H1 (cell line): ENCODE results near the gene PNCK. TPM values are rescaled to one million over a fixed set of nuclear protein-coding genes. Genes with fewer than 3 reads are reported as not detected.

Experiments
- CTCF ChIA-PET: fragments of 300-600 bp; sonication (Branson Sonifier 250); formaldehyde crosslinking; loops from one replicate; lab custom pipeline; 2021; ENCODE audit not compliant: partially characterized antibody; lab: Charles Lee
- POLR2A ChIA-PET: fragments of 300-600 bp; sonication (Branson Sonifier 250); formaldehyde crosslinking; loops from one replicate; lab custom pipeline; 2021; ENCODE audit warnings: inconsistent platforms; ENCODE audit not compliant: partially characterized antibody; lab: Charles Lee
- DNase-seq, 2 experiments: peaks; one replicate each; pipeline versions ENCODE4 v3.0.0 to v3.0.0-alpha.2; 2010 to 2022; ENCODE audit warnings: low spot score in 2 of 2, low read depth in 1 of 2, mixed read lengths in 1 of 2
- FAIRE-seq: peaks from 2 replicates; lab custom pipeline; 2011; peaks lifted over from hg19 to GRCh38; lab: Jason Lieb, UNC
- H2AFZ ChIP-seq: 2 replicates; pipeline ENCODE4 v1.8.1; 2012; ENCODE audit warnings: low read length, inconsistent platforms
- H2AK5ac ChIP-seq: 2 replicates; pipeline ENCODE4 v1.6.1; 2013; ENCODE audit warnings: low read depth, low read length
- H2BK120ac ChIP-seq: replicated peaks from 2 replicates; pipeline ENCODE3; 2013; ENCODE audit warnings: low read depth, low read length, inconsistent platforms
- H2BK12ac ChIP-seq: 2 replicates; pipeline ENCODE4 v1.6.1; 2013; ENCODE audit warnings: low read depth, low read length
- H2BK15ac ChIP-seq: 2 replicates; pipeline ENCODE4 v1.6.1; 2013; ENCODE audit warnings: low read length
- H2BK20ac ChIP-seq: 2 replicates; pipeline ENCODE4 v1.6.1; 2013; ENCODE audit warnings: low read length
- H2BK5ac ChIP-seq: 2 replicates; pipeline ENCODE4 v1.6.1; 2013; ENCODE audit warnings: low read depth, low read length
- H3K14ac ChIP-seq: 2 replicates; pipeline ENCODE4 v1.6.1; 2013; ENCODE audit warnings: inconsistent platforms; ENCODE audit not compliant: insufficient read length
- H3K18ac ChIP-seq: 2 replicates; pipeline ENCODE4 v1.6.1; 2013; ENCODE audit warnings: low read length; ENCODE audit errors: extremely low read depth
- H3K23ac ChIP-seq: 2 replicates; pipeline ENCODE4 v1.6.1; 2013; ENCODE audit warnings: inconsistent platforms; ENCODE audit not compliant: insufficient read length
- H3K23me2 ChIP-seq: 2 replicates; pipeline ENCODE4 v1.6.1; 2013; ENCODE audit warnings: low read depth, low read length
- H3K27ac ChIP-seq: 2 replicates; pipeline ENCODE4 v1.6.1; 2011; ENCODE audit warnings: low read depth, low read length, inconsistent platforms
- H3K27me3 ChIP-seq, 4 experiments: replicated peaks in 1 of 4; 1 replicate in 1 of 4; 2 replicates in 3 of 4; pipeline versions ENCODE4 v1.6.1 to v1.8.1; 2011 to 2013; ENCODE audit warnings: low read length in 3 of 4, mild to moderate bottlenecking in 3 of 4, inconsistent platforms in 2 of 4, mixed read lengths in 2 of 4, moderate library complexity in 1 of 4; ENCODE audit not compliant: control insufficient read depth in 3 of 4, insufficient read depth in 3 of 4; ENCODE audit errors: extremely low read depth in 1 of 4
- H3K36me3 ChIP-seq, 4 experiments: 2 replicates each; pipeline versions ENCODE4 v1.6.1 to v1.8.1; 2011 to 2013; ENCODE audit warnings: mild to moderate bottlenecking in 4 of 4, low read length in 3 of 4, moderate library complexity in 2 of 4, control low read depth in 1 of 4, inconsistent platforms in 1 of 4; ENCODE audit not compliant: insufficient read depth in 4 of 4, control insufficient read depth in 2 of 4
- H3K4ac ChIP-seq: replicated peaks from 2 replicates; pipeline ENCODE3; 2013; ENCODE audit warnings: low read length, low read depth, mixed read lengths, inconsistent platforms; ENCODE audit not compliant: insufficient read length
- H3K4me1 ChIP-seq, 4 experiments: replicated peaks in 1 of 4; 1 replicate in 1 of 4; 2 replicates in 3 of 4; pipeline versions ENCODE4 v1.6.1 to v1.8.1; 2011 to 2013; ENCODE audit warnings: low read length in 3 of 4, inconsistent platforms in 2 of 4, mixed read lengths in 1 of 4; ENCODE audit not compliant: insufficient read depth in 4 of 4, control insufficient read depth in 3 of 4
- H3K4me2 ChIP-seq, 2 experiments: 2 replicates each; pipeline versions ENCODE4 v1.6.1 to v1.8.1; 2011 to 2013; ENCODE audit warnings: low read depth in 2 of 2, low read length in 2 of 2, control low read depth in 1 of 2, inconsistent platforms in 1 of 2, mild to moderate bottlenecking in 1 of 2; ENCODE audit not compliant: insufficient read depth in 1 of 2
- H3K4me3 ChIP-seq, 4 experiments: fragments of 200-600, 300-600 bp in 1 of 4; sonication (generic), shearing (Covaris generic), sonication (Bioruptor Twin) in 1 of 4; 2 replicates each; pipeline versions ENCODE4 v1.5.1 to v1.8.1; 2011 to 2016; ENCODE audit warnings: low read length in 4 of 4, low read depth in 3 of 4, control low read depth in 2 of 4, inconsistent platforms in 2 of 4, mild to moderate bottlenecking in 2 of 4, mixed read lengths in 1 of 4, moderate library complexity in 1 of 4; ENCODE audit not compliant: insufficient read depth in 2 of 4; ENCODE audit errors: extremely low read depth in 1 of 4
- H3K56ac ChIP-seq: replicated peaks from 2 replicates; pipeline ENCODE3; 2013; ENCODE audit warnings: low read depth, mild to moderate bottlenecking, mixed read lengths, low read length, inconsistent platforms; ENCODE audit not compliant: insufficient read length
- H3K79me1 ChIP-seq: 2 replicates; pipeline ENCODE4 v1.6.1; 2013; ENCODE audit warnings: low read depth, low read length, control low read depth
- H3K79me2 ChIP-seq, 2 experiments: 2 replicates each; pipeline versions ENCODE4 v1.6.1 to v1.8.1; 2012 to 2013; ENCODE audit warnings: low read length in 2 of 2, mild to moderate bottlenecking in 2 of 2, inconsistent platforms in 1 of 2; ENCODE audit not compliant: insufficient read depth in 2 of 2, control insufficient read depth in 1 of 2
- H3K9ac ChIP-seq, 4 experiments: replicated peaks in 1 of 4; 1 replicate in 1 of 4; 2 replicates in 3 of 4; pipeline versions ENCODE4 v1.6.1 to v1.8.1; 2011 to 2013; ENCODE audit warnings: low read depth in 3 of 4, low read length in 3 of 4, control low read depth in 2 of 4, mild to moderate bottlenecking in 2 of 4, moderate library complexity in 2 of 4, inconsistent platforms in 1 of 4; ENCODE audit errors: extremely low read depth in 1 of 4
- H3K9me3 ChIP-seq, 2 experiments: 2 replicates each; pipeline versions ENCODE4 v1.6.1 to v1.8.1; 2012 to 2013; ENCODE audit warnings: mild to moderate bottlenecking in 2 of 2, moderate library complexity in 2 of 2, control low read depth in 1 of 2, inconsistent platforms in 1 of 2, low read depth in 1 of 2, low read length in 1 of 2, mixed read lengths in 1 of 2; ENCODE audit not compliant: insufficient read depth in 2 of 2
- H4K20me1 ChIP-seq, 2 experiments: replicated peaks in 1 of 2; 2 replicates each; pipeline versions ENCODE3 to v1.8.1; 2011 to 2013; ENCODE audit warnings: inconsistent platforms in 2 of 2, low read length in 2 of 2, mild to moderate bottlenecking in 1 of 2; ENCODE audit not compliant: insufficient read depth in 2 of 2, control insufficient read depth in 1 of 2
- H4K5ac ChIP-seq: 2 replicates; pipeline ENCODE4 v1.6.1; 2013; ENCODE audit warnings: low read length, low read depth, mixed read lengths, inconsistent platforms; ENCODE audit not compliant: insufficient read length
- H4K8ac ChIP-seq: 2 replicates; pipeline ENCODE4 v1.8.0; 2013; ENCODE audit warnings: mild to moderate bottlenecking, moderate library complexity, low read length, inconsistent platforms; ENCODE audit not compliant: insufficient read depth; ENCODE audit errors: extremely low read depth
- H4K91ac ChIP-seq: replicated peaks from 2 replicates; pipeline ENCODE3; 2013; ENCODE audit warnings: low read length, mixed read lengths, inconsistent platforms; ENCODE audit not compliant: insufficient read length
- CBX8 ChIP-seq: fragments of 300-800, 300-1000 bp; sonication (generic); IDR thresholded peaks from 2 replicates; pipeline ENCODE4 v1.7.1; 2016; ENCODE audit warnings: low read depth, low read length, borderline replicate concordance
- CREB1 ChIP-seq: IDR thresholded peaks from 2 replicates; pipeline ENCODE4 v1.6.1; 2012; ENCODE audit warnings: inconsistent platforms
- MAX ChIP-seq: IDR thresholded peaks from 2 replicates; pipeline ENCODE4 v1.6.1; 2012; ENCODE audit warnings: inconsistent platforms
- RAD21 ChIP-seq, 2 experiments: IDR thresholded peaks in 1 of 2; conservative IDR thresholded peaks in 1 of 2; 2 replicates each; pipeline ENCODE4 v1.6.1; 2011; ENCODE audit warnings: low read depth in 2 of 2, low read length in 2 of 2, improper control_type of control experiment in 1 of 2, inconsistent platforms in 1 of 2, mild to moderate bottlenecking in 1 of 2, moderate library complexity in 1 of 2
- SIX5 ChIP-seq: IDR thresholded peaks from 2 replicates; pipeline ENCODE4 v1.6.1; 2011; ENCODE audit warnings: mild to moderate bottlenecking, low read depth, low read length
- TEAD4 ChIP-seq: IDR thresholded peaks from 2 replicates; pipeline ENCODE4 v1.6.1; 2012; ENCODE audit warnings: low read depth, low read length, inconsistent platforms, mixed read lengths
- YY1 ChIP-seq: IDR thresholded peaks from 2 replicates; pipeline ENCODE4 v1.6.1; 2011; ENCODE audit warnings: low read depth, mild to moderate bottlenecking, low read length
- WGBS, 2 experiments: shearing (Covaris generic) in 1 of 2; methylation state at CpG; one replicate each; pipeline versions ENCODE4 v1.1.6 to v1.1.7; 2013 to 2015; ENCODE audit warnings: low lambda C conversion rate in 2 of 2, mixed read lengths in 2 of 2, inconsistent platforms in 1 of 2, low coverage in 1 of 2, missing lambda C conversion rate in 1 of 2; ENCODE audit not compliant: insufficient replicate concordance in 2 of 2, insufficient coverage in 1 of 2, insufficient read length in 1 of 2; ENCODE audit errors: extremely low coverage in 1 of 2, missing lambda C conversion rate in 1 of 2; 5-methylcytosine and 5-hydroxymethylcytosine counted together
- polyA plus RNA-seq, 7 experiments: library from polyadenylated mRNA; depleted of rRNA in 3 of 7; stranded (reverse) in 5 of 7; unstranded in 2 of 7; fragments of >200 nt in 5 of 7; fragments of 200-250 nt in 2 of 7; gene quantifications; 1 replicate in 5 of 7; 2 replicates in 1 of 7; 4 replicates in 1 of 7; pipeline versions ENCODE4 v1.2.1 to v1.2.3, GENCODE V29; 2011 to 2013; ENCODE audit warnings: missing spikeins in 2 of 7, mixed read lengths in 2 of 7
- total RNA-seq: library from RNA; stranded (reverse); fragmentation: NEBNext Ultra II Directional; extraction: Animal tissue kit (Norgen Biotek cat#: 25700); gene quantifications from 2 replicates; pipeline ENCODE4 v1.2.1, GENCODE V29; 2021
- TF ChIP-seq, protein P1 (sequence below), 3 experiments: IDR thresholded peaks; 1 replicate in 2 of 3; 2 replicates in 1 of 3; pipeline versions ENCODE4 v1.5.1 to v1.6.1; 2011; ENCODE audit warnings: low read length in 3 of 3, mild to moderate bottlenecking in 3 of 3, inconsistent platforms in 2 of 3, low read depth in 1 of 3, moderate library complexity in 1 of 3; ENCODE audit not compliant: insufficient read depth in 1 of 3; ENCODE audit errors: control extremely low read depth in 1 of 3

The PNCK gene
- total and polyA plus RNA-seq, 2 of the 8 experiments (the other 6 are each of a cell fraction or from before 2014, with no cell fraction given): 6.2 to 6.3 TPM

GRCh38 chrX:153635788-153636668 lies 37.6 kb downstream of the PNCK start:
- no peak overlapping the region for H4K8ac ChIP-seq
- FAIRE-seq (peak; percentile 78), DNase-seq (peak; percentile 31 to 68)
- H3K27ac ChIP-seq: no peak overlapping the region
- H3K23ac ChIP-seq: no peak overlapping the region
- no peak overlapping the region for H3K4ac ChIP-seq
- H2AFZ ChIP-seq: no peak overlapping the region
- H3K79me2 ChIP-seq: no peaks in the 10 kb centered on the region
- H2BK12ac ChIP-seq: no peak overlapping the region
- no peak overlapping the region for H2BK20ac ChIP-seq
- H4K91ac ChIP-seq: no peak overlapping the region
- ChIA-PET POLR2A (interaction anchor here (0.9 kb wide), 1 partner anchor 85 kb away, joined by 3 read pairs; no protein-coding TSS in a partner anchor), CTCF (interaction anchor here (0.7 to 21.6 kb wide), 16 partner anchors 9 to 97 kb away, joined by 3 to 408 read pairs (median 4); partner anchors contain the start of gene DUSP9)
- TF ChIP-seq YY1 (peak; percentile 43; the same call in 1 of the 2 replicates), TEAD4 (0 out of 2 replicates have a peak, but pooled peaks have one; percentile 13), RAD21 (IDR thresholded peaks at IDR 0.05 in 1 of 2, conservative IDR thresholded peaks at IDR 0.05 in 1 of 2; ENCODE audit: low read depth in 2 of 2, low read length in 2 of 2) (peak; percentile 33 to 53), SIX5 (no peak), CBX8 (no peak), MAX (0 out of 2 replicates have a peak, but pooled peaks have one; percentile 27), CREB1 (0 out of 2 replicates have a peak, but pooled peaks have one; percentile 14)
- TF ChIP-seq, protein P1, sequence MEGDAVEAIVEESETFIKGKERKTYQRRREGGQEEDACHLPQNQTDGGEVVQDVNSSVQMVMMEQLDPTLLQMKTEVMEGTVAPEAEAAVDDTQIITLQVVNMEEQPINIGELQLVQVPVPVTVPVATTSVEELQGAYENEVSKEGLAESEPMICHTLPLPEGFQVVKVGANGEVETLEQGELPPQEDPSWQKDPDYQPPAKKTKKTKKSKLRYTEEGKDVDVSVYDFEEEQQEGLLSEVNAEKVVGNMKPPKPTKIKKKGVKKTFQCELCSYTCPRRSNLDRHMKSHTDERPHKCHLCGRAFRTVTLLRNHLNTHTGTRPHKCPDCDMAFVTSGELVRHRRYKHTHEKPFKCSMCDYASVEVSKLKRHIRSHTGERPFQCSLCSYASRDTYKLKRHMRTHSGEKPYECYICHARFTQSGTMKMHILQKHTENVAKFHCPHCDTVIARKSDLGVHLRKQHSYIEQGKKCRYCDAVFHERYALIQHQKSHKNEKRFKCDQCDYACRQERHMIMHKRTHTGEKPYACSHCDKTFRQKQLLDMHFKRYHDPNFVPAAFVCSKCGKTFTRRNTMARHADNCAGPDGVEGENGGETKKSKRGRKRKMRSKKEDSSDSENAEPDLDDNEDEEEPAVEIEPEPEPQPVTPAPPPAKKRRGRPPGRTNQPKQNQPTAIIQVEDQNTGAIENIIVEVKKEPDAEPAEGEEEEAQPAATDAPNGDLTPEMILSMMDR (IDR thresholded peaks at IDR 0.05; ENCODE audit: control extremely low read depth in 1 of 3, insufficient read depth in 1 of 3, low read depth in 1 of 3, low read length in 3 of 3): peak in 2 of 3 experiments; percentile 87 to 95; a peak in 3 of 4 replicates
- no peaks in the 10 kb centered on the region for H3K23me2 ChIP-seq
- H4K5ac ChIP-seq: no peak overlapping the region
- H3K36me3 ChIP-seq: no peaks in the 10 kb centered on the region
- H3K4me2 ChIP-seq: no peak overlapping the region
- no peak overlapping the region for H2BK15ac ChIP-seq
- no peak overlapping the region for H3K56ac ChIP-seq
- H3K79me1 ChIP-seq: no peaks in the 10 kb centered on the region
- no peak overlapping the region for H2AK5ac ChIP-seq
- no peak overlapping the region for H2BK5ac ChIP-seq
- no peak overlapping the region for H3K4me3 ChIP-seq
- H3K9me3 ChIP-seq: no peaks in the 10 kb centered on the region
- no peak overlapping the region for H3K14ac ChIP-seq
- H3K27me3 ChIP-seq: peaks cover 0 to 7% (median 6%) of the 10 kb centered on the region in 4 experiments; a peak in 5 of 7 replicates
- 64% methylated on average over 10 of the region's 21 CpGs; no CpG with 5 or more reads in 1 of the 2 experiments for WGBS, 2 experiments
- H3K18ac ChIP-seq: no peak overlapping the region
- peaks cover 0 to 2% (median 1%) of the 10 kb centered on the region in 4 experiments; a peak in 1 of 7 replicates for H3K4me1 ChIP-seq
- no peak overlapping the region for H2BK120ac ChIP-seq
- no peak overlapping the region for H3K9ac ChIP-seq
- H4K20me1 ChIP-seq: no peaks in the 10 kb centered on the region
